Left lung (tissue), 10 donors: ENCODE measurements around the gene RASAL2. TPM values are rescaled to one million over a fixed set of nuclear protein-coding genes. Genes with fewer than 3 reads are reported as not detected.

Experiments used
- ATAC-seq: fragments of 200-7000 bp; cut with Tn5 transposase; one replicate; pipeline ENCODE4 v1.9.1; 2020; ENCODE audit warnings: moderate library complexity
- DNase-seq, 4 donors: peaks; one replicate each; pipeline ENCODE4 v3.0.0-alpha.2; 2013 to 2020
- H3K27ac ChIP-seq, 2 donors: fragments of 200-600 bp; sonication (generic) in 1 of 2; one replicate each; pipeline versions ENCODE4 v1.5.0 to v1.8.0; 2020 to 2021
- H3K27me3 ChIP-seq, 2 donors: fragments of 200-600 bp; sonication (generic) in 1 of 2; one replicate each; pipeline versions ENCODE4 v1.5.0 to v1.8.0; 2020 to 2021
- H3K36me3 ChIP-seq, 2 donors: fragments of 200-600 bp; sonication (generic) in 1 of 2; one replicate each; pipeline versions ENCODE4 v1.5.0 to v1.8.0; 2020 to 2021
- H3K4me1 ChIP-seq, 2 donors: fragments of 200-600 bp; one replicate each; pipeline ENCODE4 v1.8.0; 2021
- H3K4me3 ChIP-seq, 2 donors: fragments of 200-600 bp; sonication (generic) in 1 of 2; one replicate each; pipeline versions ENCODE4 v1.5.0 to v1.8.0; 2020 to 2021; ENCODE audit warnings: mild to moderate bottlenecking in 1 of 2
- H3K9me3 ChIP-seq, 2 donors: fragments of 200-600 bp; sonication (generic) in 1 of 2; one replicate each; pipeline versions ENCODE4 v1.5.0 to v1.8.0; 2020 to 2021
- intact Hi-C, 2 donors: fragments of 100-400 bp; cut with DNase I; formaldehyde crosslinking; loops; one replicate each; pipeline versions ENCODE4 v1.11.2 to v1.14.2; 2022
- polyA plus RNA-seq, 6 donors: library from polyadenylated mRNA; unstranded; fragments of 120-200 nt; gene quantifications; one replicate each; pipeline ENCODE4 v1.2.1, GENCODE V29; 2013; ENCODE audit not compliant: insufficient read length in 6 of 6
- total RNA-seq, 2 donors: library from RNA; stranded (reverse); fragmentation: NEBNext Ultra II Directional; extraction: Animal tissue kit (Norgen Biotek cat#: 25700); gene quantifications; one replicate each; pipeline ENCODE4 v1.2.1, GENCODE V29; 2021
- TF ChIP-seq, protein P1 (sequence below), 2 donors: fragments of 200-600 bp; sonication (generic) in 1 of 2; IDR thresholded peaks; one replicate each; pipeline versions ENCODE4 v1.5.0 to v1.8.0; 2021; ENCODE audit warnings: antibody characterized with exemption in 2 of 2
- donor health status: DM: no; HTN: yes; CAD: no.
- donor health status: DM: no; HTN: no; CAD: no.

The RASAL2 gene
- total and polyA plus RNA-seq, 8 donors = 26.4 to 35.6 (median 29.5) TPM

GRCh38 chr1:178145605-178146004, 51.7 kb downstream of the RASAL2 start:
- no peaks in the 10 kb centered on the region for H3K4me1 ChIP-seq
- H3K9me3 ChIP-seq = no peaks in the 10 kb centered on the region
- H3K36me3 ChIP-seq = no peaks in the 10 kb centered on the region
- H3K4me3 ChIP-seq = no peak overlapping the region
- H3K27me3 ChIP-seq = no peaks in the 10 kb centered on the region
- H3K27ac ChIP-seq = no peak overlapping the region
- ATAC-seq (no peak), DNase-seq (no peak)
- intact Hi-C loops = no loop called here
- TF ChIP-seq, protein P1, sequence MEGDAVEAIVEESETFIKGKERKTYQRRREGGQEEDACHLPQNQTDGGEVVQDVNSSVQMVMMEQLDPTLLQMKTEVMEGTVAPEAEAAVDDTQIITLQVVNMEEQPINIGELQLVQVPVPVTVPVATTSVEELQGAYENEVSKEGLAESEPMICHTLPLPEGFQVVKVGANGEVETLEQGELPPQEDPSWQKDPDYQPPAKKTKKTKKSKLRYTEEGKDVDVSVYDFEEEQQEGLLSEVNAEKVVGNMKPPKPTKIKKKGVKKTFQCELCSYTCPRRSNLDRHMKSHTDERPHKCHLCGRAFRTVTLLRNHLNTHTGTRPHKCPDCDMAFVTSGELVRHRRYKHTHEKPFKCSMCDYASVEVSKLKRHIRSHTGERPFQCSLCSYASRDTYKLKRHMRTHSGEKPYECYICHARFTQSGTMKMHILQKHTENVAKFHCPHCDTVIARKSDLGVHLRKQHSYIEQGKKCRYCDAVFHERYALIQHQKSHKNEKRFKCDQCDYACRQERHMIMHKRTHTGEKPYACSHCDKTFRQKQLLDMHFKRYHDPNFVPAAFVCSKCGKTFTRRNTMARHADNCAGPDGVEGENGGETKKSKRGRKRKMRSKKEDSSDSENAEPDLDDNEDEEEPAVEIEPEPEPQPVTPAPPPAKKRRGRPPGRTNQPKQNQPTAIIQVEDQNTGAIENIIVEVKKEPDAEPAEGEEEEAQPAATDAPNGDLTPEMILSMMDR (IDR thresholded peaks at IDR 0.05) = no peak

DNA sequence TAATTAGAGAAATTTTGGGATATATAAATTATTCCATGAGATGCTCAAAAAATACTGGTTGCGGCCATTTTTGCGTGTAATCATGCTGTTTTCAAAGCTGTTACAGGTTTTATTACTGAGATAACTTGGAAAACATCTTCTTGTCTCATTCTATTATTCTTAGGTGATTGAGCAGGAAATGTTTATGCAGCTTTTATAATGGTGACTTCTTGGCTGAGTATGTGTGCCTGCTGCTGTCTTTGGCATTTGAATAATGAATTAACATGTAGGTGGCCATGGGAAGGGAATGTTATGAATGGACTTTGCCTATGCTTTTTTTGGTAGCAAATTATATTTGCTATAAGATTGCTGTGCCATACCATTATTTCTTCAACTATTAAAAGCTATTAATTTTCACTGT, 52.5 kb downstream of the RASAL2 start:
- H3K27ac ChIP-seq = no peak overlapping the region
- no peak for ATAC-seq

DNA sequence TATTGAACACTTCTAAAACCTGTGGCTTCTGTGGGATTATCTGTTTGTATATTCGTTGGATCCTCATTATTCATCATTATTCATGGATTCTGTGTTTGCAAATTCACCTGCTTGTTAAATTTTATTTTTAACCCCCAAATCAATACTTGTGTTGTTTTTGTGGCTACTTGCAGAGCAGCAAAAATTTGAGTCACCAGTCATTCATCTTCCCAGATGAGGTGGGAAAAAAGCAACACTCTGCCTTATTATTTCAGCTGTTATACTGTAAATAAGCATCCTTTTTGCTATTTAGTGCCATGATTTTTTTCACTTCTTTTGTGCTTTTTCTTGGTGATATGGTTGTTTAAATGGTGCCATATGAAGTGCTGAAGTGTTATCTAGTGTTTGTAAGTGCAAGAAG, 56.7 kb downstream of the RASAL2 start:
- no peak for ATAC-seq
- no peak overlapping the region for H3K4me3 ChIP-seq

More for the DNA sequence above, 52.5 kb downstream of the RASAL2 start:
- Histone ChIP-seq H3K27me3 (no peaks in the 10 kb centered on the region), H3K36me3 (no peaks in the 10 kb centered on the region), H3K4me1 (no peaks in the 10 kb centered on the region), H3K9me3 (no peaks in the 10 kb centered on the region), H3K4me3 (no peak overlapping the region)
- no peak for DNase-seq
- intact Hi-C loops = no loop called here
- TF ChIP-seq, protein P1 (IDR thresholded peaks at IDR 0.05) = no peak

GRCh38 chr1:178151831-178152230, 57.9 kb downstream of the RASAL2 start:
- no peak overlapping the region for H3K4me3 ChIP-seq
- H3K27ac ChIP-seq = no peak overlapping the region
- no peaks in the 10 kb centered on the region for H3K9me3 ChIP-seq
- DNase-seq (no peak), ATAC-seq (peak; percentile 56)
- TF ChIP-seq, protein P1 (IDR thresholded peaks at IDR 0.05) = no peak
- intact Hi-C loops = no loop called here
- no peaks in the 10 kb centered on the region for H3K36me3 ChIP-seq
- H3K27me3 ChIP-seq = no peaks in the 10 kb centered on the region
- H3K4me1 ChIP-seq = no peaks in the 10 kb centered on the region

More for the DNA sequence above, 56.7 kb downstream of the RASAL2 start:
- Histone ChIP-seq H3K27me3 (no peaks in the 10 kb centered on the region), H3K4me1 (no peaks in the 10 kb centered on the region), H3K9me3 (no peaks in the 10 kb centered on the region), H3K36me3 (no peaks in the 10 kb centered on the region), H3K27ac (no peak overlapping the region)
- TF ChIP-seq, protein P1 (IDR thresholded peaks at IDR 0.05) = no peak
- intact Hi-C loops = no loop called here
- no peak for DNase-seq

DNA sequence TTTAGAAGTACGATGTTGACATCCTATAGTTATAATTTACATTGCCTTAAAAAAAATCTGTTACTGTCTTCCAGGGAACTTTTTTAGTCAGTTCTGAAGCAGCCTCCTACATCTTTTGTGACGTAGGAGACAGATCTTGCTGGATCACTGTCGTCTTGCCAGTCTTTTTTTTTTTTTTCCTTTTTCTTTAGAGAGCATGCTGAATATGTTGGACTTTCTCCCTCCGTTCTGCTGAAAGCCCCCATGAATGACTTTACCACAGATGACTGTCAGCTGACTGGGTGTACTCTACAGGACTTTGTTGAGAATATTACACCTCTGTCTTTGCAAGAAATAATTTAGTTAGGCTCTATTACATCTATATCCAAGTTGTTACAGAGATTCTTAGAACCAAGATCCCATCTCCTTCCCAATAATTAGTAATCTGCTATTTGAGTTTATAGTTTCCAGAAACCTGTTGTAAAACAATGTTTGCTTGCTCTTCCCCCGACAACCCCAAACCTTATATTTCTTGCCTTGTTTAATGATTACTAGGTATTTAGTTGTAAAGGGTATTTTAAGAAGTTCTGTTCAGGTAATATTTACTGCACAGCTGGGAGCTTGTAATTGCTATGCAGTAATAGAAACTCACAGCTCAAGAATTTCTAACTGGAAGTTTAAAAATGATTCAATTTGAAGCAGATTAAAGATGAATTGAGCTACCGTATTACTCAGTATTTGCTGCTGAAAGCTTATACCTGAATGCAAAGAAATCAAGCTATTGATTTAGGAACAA, 61.8 kb downstream of the RASAL2 start:
- no peak overlapping the region for H3K4me3 ChIP-seq
- intact Hi-C loops = no loop called here
- TF ChIP-seq, protein P1 (IDR thresholded peaks at IDR 0.05) = no peak
- no peak for DNase-seq
- no peak for ATAC-seq
- no peak overlapping the region for H3K27ac ChIP-seq
- H3K36me3 ChIP-seq = no peaks in the 10 kb centered on the region
- no peaks in the 10 kb centered on the region for H3K4me1 ChIP-seq
- H3K27me3 ChIP-seq = no peaks in the 10 kb centered on the region
- no peaks in the 10 kb centered on the region for H3K9me3 ChIP-seq
